Loucy (cell line): Measurements from ENCODE around the gene SOX12.

Experiments
- H2AFZ ChIP-seq: fragments of 200-600 bp; sonication (generic); 2 replicates; pipeline ENCODE4 v1.6.0; 2016; ENCODE audit warnings: antibody characterized with exemption, mild to moderate bottlenecking, low read length, moderate library complexity
- H3F3A ChIP-seq: fragments of 200-600 bp; 2 replicates; pipeline ENCODE4 v1.6.0; 2016; ENCODE audit warnings: antibody characterized with exemption, low read depth, mild to moderate bottlenecking
- H3K27me3 ChIP-seq: fragments of 200-600 bp; sonication (generic); 2 replicates; pipeline ENCODE4 v1.6.1; 2014; ENCODE audit warnings: low read length, mild to moderate bottlenecking; ENCODE audit not compliant: insufficient read depth, poor library complexity, severe bottlenecking
- H3K36me3 ChIP-seq: fragments of 200-600 bp; sonication (generic); 2 replicates; pipeline ENCODE4 v1.6.1; 2016; ENCODE audit warnings: low read length; ENCODE audit not compliant: insufficient read depth
- H3K4me1 ChIP-seq: fragments of 200-600 bp; sonication (generic); 2 replicates; pipeline ENCODE4 v1.5.1; 2014; ENCODE audit warnings: low read length, mild to moderate bottlenecking; ENCODE audit not compliant: insufficient read depth, poor library complexity, severe bottlenecking
- H3K4me2 ChIP-seq: fragments of 200-600 bp; sonication (generic); 2 replicates; pipeline ENCODE4 v1.6.0; 2014; ENCODE audit warnings: antibody characterized with exemption, low read length, low read depth, mild to moderate bottlenecking; ENCODE audit not compliant: poor library complexity, severe bottlenecking
- H3K4me3 ChIP-seq: fragments of 200-600 bp; sonication (generic); 2 replicates; pipeline ENCODE4 v1.5.1; 2014; ENCODE audit warnings: low read length, mild to moderate bottlenecking, mixed read lengths; ENCODE audit not compliant: poor library complexity, severe bottlenecking
- H3K79me2 ChIP-seq: fragments of 200-600 bp; sonication (generic); 2 replicates; pipeline ENCODE4 v1.6.1; 2014; ENCODE audit warnings: low read length; ENCODE audit not compliant: insufficient read depth
- H3K9ac ChIP-seq: fragments of 200-600 bp; sonication (generic); 2 replicates; pipeline ENCODE4 v1.6.0; 2014; ENCODE audit warnings: mild to moderate bottlenecking, low read depth, low read length, moderate library complexity; ENCODE audit not compliant: poor library complexity, severe bottlenecking
- H3K9me2 ChIP-seq: fragments of 200-600 bp; sonication (generic); replicated peaks from 2 replicates; pipeline ENCODE4 v1.6.1; 2016; ENCODE audit warnings: low read depth, low read length, mixed read lengths
- H3K9me3 ChIP-seq: fragments of 200-600 bp; sonication (generic); 2 replicates; pipeline ENCODE4 v1.6.1; 2014; ENCODE audit warnings: mild to moderate bottlenecking, antibody characterized with exemption, low read length, low read depth; ENCODE audit not compliant: insufficient read depth
- H4K20me1 ChIP-seq: fragments of 200-600 bp; sonication (generic); 2 replicates; pipeline ENCODE4 v1.6.0; 2014; ENCODE audit warnings: antibody characterized with exemption, low read length, mild to moderate bottlenecking; ENCODE audit not compliant: insufficient read depth, poor library complexity, severe bottlenecking
- CTCF ChIP-seq: fragments of 200-600 bp; sonication (generic); conservative IDR thresholded peaks from 2 replicates; pipeline ENCODE4 v1.5.1; 2014; ENCODE audit warnings: mild to moderate bottlenecking, antibody characterized with exemption, low read length
- EZH2phosphoT487 ChIP-seq: fragments of 200-600 bp; IDR thresholded peaks from 2 replicates; pipeline ENCODE4 v1.6.1; 2018; ENCODE audit warnings: antibody characterized with exemption, mild to moderate bottlenecking, moderate library complexity, borderline replicate concordance

The SOX12 gene

GRCh38 chr20:312067-312466 is 13.3 kb upstream of the SOX12 start:
- Histone ChIP-seq H3K9me2 (no peaks in the 10 kb centered on the region), H3K9me3 (no peaks in the 10 kb centered on the region), H3K27me3 (no peaks in the 10 kb centered on the region), H2AFZ (no peak overlapping the region), H3K4me1 (peaks cover 23% of the 10 kb centered on the region), H3K36me3 (no peaks in the 10 kb centered on the region), H3K4me3 (no peak overlapping the region), H4K20me1 (no peaks in the 10 kb centered on the region), H3K4me2 (no peak overlapping the region), H3F3A (0 out of 2 replicates have a peak, but pooled peaks cover 3% of the 10 kb centered on the region), H3K79me2 (no peaks in the 10 kb centered on the region), H3K9ac (no peak overlapping the region)
- TF ChIP-seq EZH2phosphoT487: no peak
- no peak for TF ChIP-seq CTCF

GRCh38 chr20:312866-313265 is 12.5 kb upstream of the SOX12 start:
- Histone ChIP-seq H3K4me2 (no peak overlapping the region), H3K79me2 (no peaks in the 10 kb centered on the region), H3F3A (0 out of 2 replicates have a peak, but pooled peaks cover 3% of the 10 kb centered on the region), H3K9ac (no peak overlapping the region), H3K36me3 (no peaks in the 10 kb centered on the region), H3K4me3 (no peak overlapping the region), H3K9me2 (no peaks in the 10 kb centered on the region), H2AFZ (no peak overlapping the region), H4K20me1 (no peaks in the 10 kb centered on the region), H3K9me3 (no peaks in the 10 kb centered on the region), H3K27me3 (no peaks in the 10 kb centered on the region), H3K4me1 (peaks cover 23% of the 10 kb centered on the region)
- TF ChIP-seq CTCF: no peak

GRCh38 chr20:313402-313801 is 11.9 kb upstream of the SOX12 start:
- no peaks in the 10 kb centered on the region for H3K79me2 ChIP-seq
- 0 out of 2 replicates have a peak, but pooled peaks cover 3% of the 10 kb centered on the region for H3F3A ChIP-seq
- H2AFZ ChIP-seq: no peak overlapping the region
- no peak overlapping the region for H3K4me3 ChIP-seq
- no peaks in the 10 kb centered on the region for H4K20me1 ChIP-seq
- no peak for TF ChIP-seq CTCF
- TF ChIP-seq EZH2phosphoT487: no peak
- no peaks in the 10 kb centered on the region for H3K9me3 ChIP-seq
- no peak overlapping the region for H3K4me2 ChIP-seq
- H3K9ac ChIP-seq: no peak overlapping the region
- H3K4me1 ChIP-seq: peaks cover 23% of the 10 kb centered on the region
- H3K9me2 ChIP-seq: no peaks in the 10 kb centered on the region
- no peaks in the 10 kb centered on the region for H3K36me3 ChIP-seq
- no peaks in the 10 kb centered on the region for H3K27me3 ChIP-seq
